CD4-positive, alpha-beta T cell treated with Interleukin-2 at 100 ng/mL for 4 hours (primary cell): ENCODE results near the gene ITGA6.
A peak's percentile ranks its signal among the peaks of the same experiment; 100 is the strongest.

Experiments used
- DNase-seq: peaks from one replicate; pipeline ENCODE4 v3.0.0-alpha.2; 2020; ENCODE audit warnings: low spot score

Gene ITGA6

DNA sequence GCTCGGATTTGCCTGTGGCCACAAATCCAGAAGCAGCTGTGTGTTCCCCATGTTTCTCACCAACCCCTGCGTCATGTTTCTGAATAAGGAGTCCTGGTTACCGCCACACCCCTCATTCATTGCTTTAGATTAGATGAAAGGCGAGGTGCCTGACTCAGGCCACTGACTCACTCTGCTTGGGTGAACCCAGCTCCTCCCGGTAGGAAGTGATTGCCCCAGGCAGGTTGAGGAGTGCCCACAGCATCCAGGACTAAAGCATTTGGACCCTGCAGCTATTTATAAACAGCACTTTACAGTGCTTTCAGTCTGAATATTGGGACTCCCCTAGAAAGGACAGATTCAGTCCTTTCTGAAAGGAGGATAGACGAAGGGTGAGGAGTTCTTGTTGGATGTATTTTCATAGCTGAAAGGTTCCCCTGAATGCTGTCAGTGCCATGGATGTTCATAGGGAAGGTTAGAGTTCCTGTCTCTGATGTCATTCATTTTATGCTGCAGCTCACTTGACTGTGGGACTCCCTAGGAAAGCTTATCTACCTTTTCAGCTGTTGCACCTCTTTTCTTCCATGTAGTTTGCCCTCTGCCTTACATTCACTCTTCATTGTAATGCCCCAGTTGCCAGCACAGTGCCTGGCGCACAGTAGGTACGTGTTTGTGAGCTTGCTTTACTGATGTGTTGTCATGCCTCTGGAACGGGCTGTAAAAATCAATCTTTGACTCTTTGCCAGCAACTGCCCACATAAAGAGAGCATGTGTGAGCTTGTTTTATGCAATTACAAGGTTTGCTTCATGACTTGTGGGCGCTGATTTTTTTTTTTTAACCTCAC is 14.9 kb downstream of the ITGA6 start:
- peak; percentile 65 for DNase-seq

- DNase-seq = no peak
Measured at GRCh38 chr2:172445851-172446250, 18.5 kb downstream of the ITGA6 start.

DNA sequence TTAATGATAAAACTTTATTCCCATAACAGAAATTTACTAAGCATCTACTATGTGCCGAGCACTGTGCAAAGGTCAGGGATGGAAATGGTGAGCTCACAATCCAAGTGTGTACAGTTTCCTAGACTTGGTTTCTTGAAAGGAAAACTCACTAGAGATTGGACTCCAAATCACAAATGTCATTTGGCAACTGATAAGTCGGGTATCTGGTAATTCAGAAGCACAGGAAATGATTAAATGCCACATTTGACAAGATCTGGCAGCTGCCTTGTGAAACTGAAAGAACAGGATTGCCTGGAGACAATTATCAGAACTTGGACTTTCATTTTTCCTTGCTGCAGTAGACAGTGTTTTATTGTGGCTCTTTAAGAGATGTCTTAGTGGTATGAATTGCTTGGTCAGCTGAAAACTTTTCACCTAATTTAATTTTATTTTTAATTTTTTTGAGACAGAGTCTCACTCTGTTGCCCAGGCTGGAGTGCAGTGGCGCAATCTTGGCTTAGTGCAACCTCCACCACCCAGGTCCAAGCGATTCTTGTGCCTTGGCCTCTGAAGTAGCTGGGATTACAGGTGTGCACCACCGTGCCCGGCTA is 19.2 kb downstream of the ITGA6 start:
- peak; percentile 37 for DNase-seq

DNA sequence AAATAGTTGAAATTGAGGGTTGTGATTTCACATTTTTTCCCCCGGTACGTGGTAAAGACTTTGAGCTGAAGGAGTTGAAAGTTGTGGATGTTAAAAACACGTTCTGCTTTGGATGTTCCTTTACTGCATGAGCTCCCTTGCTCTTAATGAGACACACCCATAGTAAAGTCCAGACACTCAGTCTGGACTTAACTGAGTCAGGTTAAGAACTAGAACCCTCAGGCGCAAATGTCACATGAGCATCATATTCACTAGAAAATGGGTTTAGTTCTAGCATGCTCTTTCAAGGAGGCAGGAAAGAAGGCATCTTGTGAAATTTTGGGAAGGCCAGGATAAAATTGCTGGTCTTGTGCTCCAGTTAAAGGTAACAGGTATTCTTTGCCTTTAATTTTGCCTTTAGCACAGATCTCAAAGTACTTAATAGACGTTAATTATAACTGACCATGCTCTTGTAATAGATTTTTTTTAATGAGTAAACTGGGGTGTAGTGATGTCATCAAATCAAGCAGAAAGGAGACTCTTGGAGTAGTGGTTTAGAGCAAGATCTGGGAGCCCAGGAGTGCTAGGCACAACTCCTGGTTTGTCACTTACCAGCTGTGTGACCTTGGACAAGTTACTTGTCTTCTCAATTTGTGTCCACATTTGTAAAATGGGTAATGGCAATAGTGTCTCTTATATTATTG is 20.6 kb downstream of the ITGA6 start:
- DNase-seq = no peak

GRCh38 chr2:172448544-172449267 is 21.3 kb downstream of the ITGA6 start:
- no peak for DNase-seq

- DNase-seq = no peak
Measured at GRCh38 chr2:172449911-172450550, 22.6 kb downstream of the ITGA6 start.

GRCh38 chr2:172451923-172452322 is 24.5 kb downstream of the ITGA6 start:
- no peak for DNase-seq

DNA sequence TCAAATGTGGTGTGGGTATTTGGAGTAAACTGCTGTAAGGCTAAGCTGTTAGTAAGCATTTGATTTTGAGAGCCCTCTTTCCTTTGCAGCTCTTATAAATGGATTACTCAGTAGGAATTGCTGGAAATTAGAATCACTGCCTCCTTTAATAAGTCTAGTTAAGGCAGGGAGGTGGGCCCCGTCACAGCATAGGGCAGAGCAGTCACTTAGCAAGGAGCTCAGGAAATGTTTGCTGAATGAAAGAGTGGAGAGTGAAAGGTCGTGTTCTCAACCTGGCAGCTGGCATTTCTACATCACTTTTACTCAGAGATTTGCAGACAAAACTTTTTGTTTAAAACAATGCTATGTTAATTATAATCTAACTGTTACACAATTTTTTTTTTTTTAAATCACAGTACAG is 25.5 kb downstream of the ITGA6 start:
- DNase-seq = no peak

GRCh38 chr2:172454404-172455120 is 27.2 kb downstream of the ITGA6 start:
- DNase-seq = no peak

DNA sequence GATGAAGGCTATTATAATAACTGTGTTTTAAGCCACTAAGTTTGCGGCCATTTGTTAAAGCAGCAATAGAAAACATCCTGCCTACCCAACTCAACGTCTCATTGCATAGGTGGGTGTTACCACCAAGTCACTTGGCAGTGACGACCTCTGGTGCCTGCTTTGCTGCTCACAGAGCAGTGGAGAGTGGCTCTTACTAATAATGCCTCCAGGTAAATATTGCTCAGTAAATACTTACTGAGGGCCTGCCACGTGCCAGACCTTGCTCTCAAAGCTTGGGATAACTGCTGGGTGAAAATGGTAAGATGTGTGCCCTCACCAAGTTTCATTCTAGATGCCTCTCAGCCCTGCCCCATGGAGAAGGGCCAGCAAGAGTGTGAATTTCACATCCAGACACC is 27.7 kb downstream of the ITGA6 start:
- no peak for DNase-seq

- DNase-seq = no peak
Measured at GRCh38 chr2:172456002-172456401, 28.6 kb downstream of the ITGA6 start.

GRCh38 chr2:172457536-172457935 is 30.1 kb downstream of the ITGA6 start:
- no peak for DNase-seq

DNA sequence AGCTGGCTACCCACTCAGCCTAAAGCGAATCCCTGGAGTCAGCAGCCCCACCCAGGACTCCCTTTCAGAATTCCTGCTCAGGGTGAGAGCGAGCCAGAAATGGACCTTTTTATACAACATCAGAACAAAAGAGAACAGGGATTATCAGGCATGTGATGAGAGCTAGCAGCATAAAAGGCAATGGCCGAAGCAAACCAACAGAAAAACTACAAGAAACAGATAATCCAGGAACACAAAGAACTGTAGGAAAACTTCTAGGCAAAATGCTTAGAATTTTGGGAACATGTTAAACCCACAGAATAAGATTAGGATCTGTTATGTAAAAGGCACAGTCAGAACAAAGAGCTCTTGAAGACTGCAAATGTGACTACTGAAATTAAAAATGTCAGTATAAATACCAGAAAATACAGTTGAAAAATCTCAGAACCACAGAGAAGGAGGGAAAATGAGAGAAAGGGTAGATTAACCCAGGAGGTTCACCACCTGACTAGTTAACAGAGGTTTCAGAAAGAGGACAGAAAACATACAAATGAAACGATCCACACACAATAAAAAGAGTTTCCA is 31.3 kb downstream of the ITGA6 start:
- no peak for DNase-seq

- no peak for DNase-seq
Measured at GRCh38 chr2:172460780-172461201, 33.4 kb downstream of the ITGA6 start.

GRCh38 chr2:172461591-172462372 is 34.4 kb downstream of the ITGA6 start:
- DNase-seq = peak; percentile 78

DNA sequence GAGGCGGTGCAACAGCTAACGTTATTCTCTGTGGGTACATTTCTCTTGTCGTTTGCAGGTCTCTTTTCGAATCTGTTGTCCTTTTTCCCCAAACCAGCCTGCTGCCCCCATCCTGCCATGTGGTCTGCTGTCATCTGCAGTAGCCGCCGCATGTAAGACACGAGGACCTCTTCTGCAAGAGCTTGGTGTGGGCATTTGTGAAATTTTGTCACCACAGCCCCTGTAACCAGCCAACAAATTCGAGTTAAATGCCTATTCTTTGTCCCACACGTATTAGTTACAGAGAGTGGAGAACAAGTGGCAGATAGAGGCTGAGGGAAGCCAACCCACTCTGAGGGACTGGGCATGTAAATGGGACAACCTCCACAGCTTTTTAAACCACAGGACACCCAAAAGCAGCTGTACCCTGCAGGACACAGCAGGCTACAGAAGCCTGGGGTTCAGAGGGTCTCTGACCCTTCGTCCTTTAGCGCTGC is 35.0 kb downstream of the ITGA6 start:
- peak; percentile 16 for DNase-seq

DNA sequence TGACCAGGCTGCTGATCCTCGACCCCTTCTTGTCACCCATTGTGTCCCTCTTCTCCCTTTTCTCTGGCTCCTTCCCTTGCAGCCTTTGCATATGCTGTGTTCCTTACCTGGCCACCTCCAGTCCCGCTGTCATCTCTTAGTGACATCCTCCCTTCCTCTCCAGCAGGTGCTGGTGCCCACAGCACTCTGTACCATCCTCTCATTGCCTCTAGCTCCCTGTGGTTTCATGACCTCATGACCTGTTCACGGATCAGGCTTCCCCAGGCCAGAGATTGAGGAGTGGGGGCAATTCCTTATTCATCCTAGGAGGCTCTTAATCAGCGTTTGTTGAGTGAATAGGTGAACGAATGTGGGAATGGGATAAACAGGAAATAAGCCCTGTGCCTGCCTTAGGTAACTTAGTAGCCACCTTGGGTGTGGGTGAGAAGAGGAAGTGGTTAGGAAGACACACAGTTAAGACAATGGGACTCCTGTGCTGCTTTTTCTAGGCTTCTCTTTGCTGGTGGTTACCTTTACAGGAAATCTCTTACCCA is 35.5 kb downstream of the ITGA6 start:
- DNase-seq = peak; percentile 70

- no peak for DNase-seq
Measured at GRCh38 chr2:172464400-172465129, 37.2 kb downstream of the ITGA6 start.
